NOMO-1 (cell line): ENCODE measurements around the gene TM4SF4.
A peak's percentile ranks its signal among the peaks of the same experiment; 100 is the strongest.

Experiments used
- DNase-seq, 2 experiments: peaks; one replicate each; lab custom pipeline; 2025; ENCODE audit not compliant: unreplicated experiment in 2 of 2; lab: John Stamatoyannopoulos, UW

TM4SF4 gene

GRCh38 chr3:149507491-149508324, 33.2 kb downstream of the TM4SF4 start:
- DNase-seq, result peak; percentile 74 to 80

- no peak for DNase-seq
These were observed 35.0 kb downstream of the TM4SF4 start for GRCh38 chr3:149509526-149509925.

- DNase-seq, result no peak
These were observed 36.0 kb downstream of the TM4SF4 start for GRCh38 chr3:149510480-149510879.

GRCh38 chr3:149511040-149511626, 36.6 kb downstream of the TM4SF4 start:
- DNase-seq, result no peak

GRCh38 chr3:149512073-149512782, 37.7 kb downstream of the TM4SF4 start:
- peak; percentile 33 to 52 for DNase-seq

GRCh38 chr3:149514471-149514870, 40.0 kb downstream of the TM4SF4 start:
- DNase-seq, result no peak

GRCh38 chr3:149515249-149515648, 40.8 kb downstream of the TM4SF4 start:
- no peak for DNase-seq

- DNase-seq, result no peak
These were observed 42.4 kb downstream of the TM4SF4 start for GRCh38 chr3:149516920-149517319.

GRCh38 chr3:149519912-149520311, 45.4 kb downstream of the TM4SF4 start:
- no peak for DNase-seq

- DNase-seq, result no peak
These were observed 49.2 kb downstream of the TM4SF4 start for GRCh38 chr3:149523512-149524299.

GRCh38 chr3:149527531-149528339, 53.2 kb downstream of the TM4SF4 start:
- no peak for DNase-seq

- DNase-seq, result no peak
These were observed 53.8 kb downstream of the TM4SF4 start for GRCh38 chr3:149528340-149528650.

GRCh38 chr3:149529099-149529498, 54.6 kb downstream of the TM4SF4 start:
- DNase-seq, result no peak

GRCh38 chr3:149532489-149533180, 58.1 kb downstream of the TM4SF4 start:
- DNase-seq, result peak in 1 of 2 experiments; percentile 42

- no peak for DNase-seq
These were observed 59.6 kb downstream of the TM4SF4 start for GRCh38 chr3:149534082-149534481.

- DNase-seq, result no peak
These were observed 60.3 kb downstream of the TM4SF4 start for GRCh38 chr3:149534671-149535332.

- no peak for DNase-seq
These were observed 60.8 kb downstream of the TM4SF4 start for GRCh38 chr3:149535333-149535685.

GRCh38 chr3:149536429-149536828, 61.9 kb downstream of the TM4SF4 start:
- DNase-seq, result no peak

- no peak for DNase-seq
These were observed 63.9 kb downstream of the TM4SF4 start for GRCh38 chr3:149538371-149538770.
